Measurements from ENCODE around the gene SDC4. TPM values are rescaled to one million over a fixed set of nuclear protein-coding genes. Genes with fewer than 3 reads are reported as not detected.

SDC4 gene
- total RNA-seq, 2 experiments from 2014 or later: 28.1 to 28.3 TPM

GRCh38 chr20:45323731-45324130 lies 24.5 kb downstream of the SDC4 start:
- no peak for DNase-seq
- H3K27me3 Mint-ChIP-seq: no peaks in the 10 kb centered on the region
- H3K36me3 Mint-ChIP-seq (ENCODE audit: low read depth): peaks cover 12% of the 10 kb centered on the region
- H3K4me1 Mint-ChIP-seq: peaks cover 22% of the 10 kb centered on the region
- CTCF ChIA-PET: interaction anchor here (0.8 to 8.1 kb wide), 9 partner anchors 12 to 447 kb away, joined by 3 to 114 read pairs (median 6); no protein-coding TSS in a partner anchor
- H3K9me3 Mint-ChIP-seq: no peaks in the 10 kb centered on the region
- POLR2A ChIA-PET: interaction anchor here (1.2 to 1.3 kb wide), 2 partner anchors 24 to 40 kb away, joined by 5 to 6 read pairs; partner anchors contain the start of genes SDC4 and SYS1
- H3K4me3 Mint-ChIP-seq: no peak overlapping the region
- H3K27ac Mint-ChIP-seq: no peak overlapping the region

GRCh38 chr20:45322952-45323383 lies 25.3 kb downstream of the SDC4 start:
- Mint-ChIP-seq H3K4me3 (no peak overlapping the region), H3K36me3 (ENCODE audit: low read depth) (peaks cover 8% of the 10 kb centered on the region), H3K27ac (no peak overlapping the region), H3K4me1 (peaks cover 30% of the 10 kb centered on the region), H3K27me3 (no peaks in the 10 kb centered on the region), H3K9me3 (no peaks in the 10 kb centered on the region)
- ChIA-PET POLR2A (interaction anchor here (1.0 to 1.3 kb wide), 3 partner anchors 25 to 40 kb away, joined by 3 to 6 read pairs (median 5); partner anchors contain the start of genes SDC4 and SYS1), CTCF (interaction anchor here (0.6 to 8.1 kb wide), 9 partner anchors 11 to 448 kb away, joined by 3 to 114 read pairs (median 6); no protein-coding TSS in a partner anchor)
- no peak for DNase-seq

GRCh38 chr20:45320948-45321595 lies 27.2 kb downstream of the SDC4 start:
- peak overlapping the region; percentile 34 for H3K27ac Mint-ChIP-seq
- no peaks in the 10 kb centered on the region for H3K9me3 Mint-ChIP-seq
- ChIA-PET POLR2A (interaction anchor here (0.8 to 1.3 kb wide), 5 partner anchors 31 to 132 kb away, joined by 3 read pairs; no protein-coding TSS in a partner anchor), CTCF (interaction anchor here (0.7 to 8.1 kb wide), 16 partner anchors 9 to 450 kb away, joined by 3 to 114 read pairs (median 5); partner anchors contain the start of genes PIGT and SYS1)
- DNase-seq: no peak
- H3K4me1 Mint-ChIP-seq: peaks cover 40% of the 10 kb centered on the region
- H3K27me3 Mint-ChIP-seq: peaks cover 7% of the 10 kb centered on the region
- H3K4me3 Mint-ChIP-seq: no peak overlapping the region
- no peaks in the 10 kb centered on the region for H3K36me3 Mint-ChIP-seq (ENCODE audit: low read depth)

GRCh38 chr20:45318948-45319347 lies 29.3 kb downstream of the SDC4 start:
- H3K4me1 Mint-ChIP-seq: peaks cover 41% of the 10 kb centered on the region
- no peak overlapping the region for H3K4me3 Mint-ChIP-seq
- no peak for DNase-seq
- CTCF ChIA-PET: interaction anchor here (0.7 to 8.1 kb wide), 38 partner anchors 9 to 498 kb away, joined by 3 to 114 read pairs (median 4); partner anchors contain the start of genes MATN4, SYS1 and YWHAB
- H3K27me3 Mint-ChIP-seq: peaks cover 20% of the 10 kb centered on the region
- H3K9me3 Mint-ChIP-seq: no peaks in the 10 kb centered on the region
- POLR2A ChIA-PET: interaction anchor here (0.8 to 2.6 kb wide), 6 partner anchors 16 to 452 kb away, joined by 3 to 8 read pairs (median 4); no protein-coding TSS in a partner anchor
- H3K36me3 Mint-ChIP-seq (ENCODE audit: low read depth): no peaks in the 10 kb centered on the region
- H3K27ac Mint-ChIP-seq: peak overlapping the region; percentile 75

- Mint-ChIP-seq H3K27ac (peak overlapping the region; percentile 75), H3K27me3 (peaks cover 20% of the 10 kb centered on the region), H3K9me3 (no peaks in the 10 kb centered on the region), H3K4me3 (peak overlapping the region; percentile 29), H3K36me3 (ENCODE audit: low read depth) (no peaks in the 10 kb centered on the region), H3K4me1 (peaks cover 41% of the 10 kb centered on the region)
- ChIA-PET POLR2A (interaction anchor here (0.8 to 2.6 kb wide), 6 partner anchors 16 to 453 kb away, joined by 3 to 8 read pairs (median 4); no protein-coding TSS in a partner anchor), CTCF (interaction anchor here (0.6 to 8.1 kb wide), 38 partner anchors 9 to 828 kb away, joined by 3 to 114 read pairs (median 4); partner anchors contain the start of genes MATN4, SYS1 and YWHAB)
- no peak for DNase-seq
These were observed 29.8 kb downstream of the SDC4 start for GRCh38 chr20:45318386-45318939.

- H3K36me3 Mint-ChIP-seq (ENCODE audit: low read depth): no peaks in the 10 kb centered on the region
- no peak for DNase-seq
- ChIA-PET CTCF (interaction anchor here (1.1 to 8.1 kb wide), 11 partner anchors 12 to 453 kb away, joined by 3 to 114 read pairs (median 15); partner anchors contain the start of gene SYS1), POLR2A (interaction anchor here (1.4 to 2.6 kb wide), 3 partner anchors 15 to 118 kb away, joined by 5 to 8 read pairs (median 7); no protein-coding TSS in a partner anchor)
- H3K9me3 Mint-ChIP-seq: no peaks in the 10 kb centered on the region
- H3K4me1 Mint-ChIP-seq: peaks cover 41% of the 10 kb centered on the region
- H3K27me3 Mint-ChIP-seq: peaks cover 20% of the 10 kb centered on the region
- no peak overlapping the region for H3K4me3 Mint-ChIP-seq
- no peak overlapping the region for H3K27ac Mint-ChIP-seq
These were observed 30.4 kb downstream of the SDC4 start for GRCh38 chr20:45317826-45318225.

GRCh38 chr20:45316150-45317080 lies 31.8 kb downstream of the SDC4 start:
- Mint-ChIP-seq H3K9me3 (no peaks in the 10 kb centered on the region), H3K27me3 (peaks cover 25% of the 10 kb centered on the region), H3K27ac (no peak overlapping the region), H3K4me3 (no peak overlapping the region), H3K36me3 (ENCODE audit: low read depth) (no peaks in the 10 kb centered on the region), H3K4me1 (peaks cover 42% of the 10 kb centered on the region)
- no peak for DNase-seq
- ChIA-PET POLR2A (interaction anchor here (1.2 kb wide), 1 partner anchor 51 kb away, joined by 3 read pairs; no protein-coding TSS in a partner anchor), CTCF (interaction anchor here (0.8 to 8.1 kb wide), 6 partner anchors 10 to 455 kb away, joined by 3 to 114 read pairs (median 7); no protein-coding TSS in a partner anchor)

GRCh38 chr20:45315672-45316071 lies 32.6 kb downstream of the SDC4 start:
- Mint-ChIP-seq H3K4me1 (peaks cover 39% of the 10 kb centered on the region), H3K4me3 (no peak overlapping the region), H3K9me3 (no peaks in the 10 kb centered on the region), H3K27me3 (peaks cover 28% of the 10 kb centered on the region), H3K27ac (no peak overlapping the region), H3K36me3 (ENCODE audit: low read depth) (no peaks in the 10 kb centered on the region)
- ChIA-PET CTCF (interaction anchor here (1.0 to 2.7 kb wide), 3 partner anchors 12 to 21 kb away, joined by 3 to 9 read pairs (median 4); no protein-coding TSS in a partner anchor), POLR2A (interaction anchor here (1.2 kb wide), 1 partner anchor 52 kb away, joined by 3 read pairs; no protein-coding TSS in a partner anchor)
- no peak for DNase-seq

- no peaks in the 10 kb centered on the region for H3K9me3 Mint-ChIP-seq
- CTCF ChIA-PET: interaction anchor here (1.0 to 3.2 kb wide), 5 partner anchors 9 to 457 kb away, joined by 3 to 33 read pairs (median 5); no protein-coding TSS in a partner anchor
- H3K27ac Mint-ChIP-seq: no peak overlapping the region
- no peak for DNase-seq
- peaks cover 31% of the 10 kb centered on the region for H3K4me1 Mint-ChIP-seq
- no peaks in the 10 kb centered on the region for H3K36me3 Mint-ChIP-seq (ENCODE audit: low read depth)
- H3K27me3 Mint-ChIP-seq: peaks cover 32% of the 10 kb centered on the region
- H3K4me3 Mint-ChIP-seq: no peak overlapping the region
- POLR2A ChIA-PET: no interaction called here
These were observed 34.3 kb downstream of the SDC4 start for GRCh38 chr20:45313943-45314342.

GRCh38 chr20:45313065-45313695 lies 35.0 kb downstream of the SDC4 start:
- DNase-seq: no peak
- Mint-ChIP-seq H3K4me3 (no peak overlapping the region), H3K27ac (no peak overlapping the region), H3K9me3 (no peaks in the 10 kb centered on the region), H3K4me1 (peaks cover 23% of the 10 kb centered on the region), H3K27me3 (peaks cover 32% of the 10 kb centered on the region), H3K36me3 (ENCODE audit: low read depth) (no peaks in the 10 kb centered on the region)
- POLR2A ChIA-PET: no interaction called here
- CTCF ChIA-PET: interaction anchor here (0.6 to 3.2 kb wide), 12 partner anchors 8 to 458 kb away, joined by 3 to 33 read pairs (median 4); no protein-coding TSS in a partner anchor

GRCh38 chr20:45312241-45312640 lies 36.0 kb downstream of the SDC4 start:
- POLR2A ChIA-PET: no interaction called here
- no peak overlapping the region for H3K27ac Mint-ChIP-seq
- no peak for DNase-seq

More at GRCh38 chr20:45312241-45312640, 36.0 kb downstream of the SDC4 start:
- no peaks in the 10 kb centered on the region for H3K36me3 Mint-ChIP-seq (ENCODE audit: low read depth)
- no peak overlapping the region for H3K4me3 Mint-ChIP-seq
- no peaks in the 10 kb centered on the region for H3K9me3 Mint-ChIP-seq
- CTCF ChIA-PET: interaction anchor here (0.7 to 3.2 kb wide), 26 partner anchors 9 to 459 kb away, joined by 3 to 33 read pairs (median 4); partner anchors contain the start of gene SDC4
- H3K4me1 Mint-ChIP-seq: peaks cover 17% of the 10 kb centered on the region
- H3K27me3 Mint-ChIP-seq: peaks cover 36% of the 10 kb centered on the region
